ENCODE results near the gene REXO1. TPM values are rescaled to one million over a fixed set of nuclear protein-coding genes. Genes with fewer than 3 reads are reported as not detected.

Gene REXO1
- total and polyA plus RNA-seq, 9 of the 15 experiments (the other 6 are each of a cell fraction or from before 2014, with no cell fraction given): 0.04 to 63.3 (median 15.8) TPM

- TF ChIP-seq KDM4B (IDR thresholded peaks at IDR 0.05; ENCODE audit: borderline replicate concordance in 2 of 2, low read depth in 1 of 2): peak in 1 of 2 experiments; percentile 79; a peak in 1 of 4 replicates
- TF ChIP-seq ZNF740 (CRISPR knock-in tag; IDR thresholded peaks at IDR 0.05): peak; percentile 94
- peak in 1 of 2 experiments; percentile 63; a peak in 1 of 4 replicates for TF ChIP-seq ZNF740 (tag; IDR thresholded peaks at IDR 0.05)
- peak; percentile 23; the same call in 1 of the 2 replicates for TF ChIP-seq CTBP1 (IDR thresholded peaks at IDR 0.05; ENCODE audit: borderline replicate concordance)
- TF ChIP-seq, protein P1, sequence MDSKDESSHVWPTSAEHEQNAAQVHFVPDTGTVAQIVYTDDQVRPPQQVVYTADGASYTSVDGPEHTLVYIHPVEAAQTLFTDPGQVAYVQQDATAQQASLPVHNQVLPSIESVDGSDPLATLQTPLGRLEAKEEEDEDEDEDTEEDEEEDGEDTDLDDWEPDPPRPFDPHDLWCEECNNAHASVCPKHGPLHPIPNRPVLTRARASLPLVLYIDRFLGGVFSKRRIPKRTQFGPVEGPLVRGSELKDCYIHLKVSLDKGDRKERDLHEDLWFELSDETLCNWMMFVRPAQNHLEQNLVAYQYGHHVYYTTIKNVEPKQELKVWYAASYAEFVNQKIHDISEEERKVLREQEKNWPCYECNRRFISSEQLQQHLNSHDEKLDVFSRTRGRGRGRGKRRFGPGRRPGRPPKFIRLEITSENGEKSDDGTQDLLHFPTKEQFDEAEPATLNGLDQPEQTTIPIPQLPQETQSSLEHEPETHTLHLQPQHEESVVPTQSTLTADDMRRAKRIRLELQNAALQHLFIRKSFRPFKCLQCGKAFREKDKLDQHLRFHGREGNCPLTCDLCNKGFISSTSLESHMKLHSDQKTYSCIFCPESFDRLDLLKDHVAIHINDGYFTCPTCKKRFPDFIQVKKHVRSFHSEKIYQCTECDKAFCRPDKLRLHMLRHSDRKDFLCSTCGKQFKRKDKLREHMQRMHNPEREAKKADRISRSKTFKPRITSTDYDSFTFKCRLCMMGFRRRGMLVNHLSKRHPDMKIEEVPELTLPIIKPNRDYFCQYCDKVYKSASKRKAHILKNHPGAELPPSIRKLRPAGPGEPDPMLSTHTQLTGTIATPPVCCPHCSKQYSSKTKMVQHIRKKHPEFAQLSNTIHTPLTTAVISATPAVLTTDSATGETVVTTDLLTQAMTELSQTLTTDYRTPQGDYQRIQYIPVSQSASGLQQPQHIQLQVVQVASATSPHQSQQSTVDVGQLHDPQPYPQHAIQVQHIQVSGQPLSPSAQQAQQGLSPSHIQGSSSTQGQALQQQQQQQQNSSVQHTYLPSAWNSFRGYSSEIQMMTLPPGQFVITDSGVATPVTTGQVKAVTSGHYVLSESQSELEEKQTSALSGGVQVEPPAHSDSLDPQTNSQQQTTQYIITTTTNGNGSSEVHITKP (IDR thresholded peaks at IDR 0.05; ENCODE audit: partially characterized antibody): peak; percentile 74
- TF ChIP-seq, protein P2, sequence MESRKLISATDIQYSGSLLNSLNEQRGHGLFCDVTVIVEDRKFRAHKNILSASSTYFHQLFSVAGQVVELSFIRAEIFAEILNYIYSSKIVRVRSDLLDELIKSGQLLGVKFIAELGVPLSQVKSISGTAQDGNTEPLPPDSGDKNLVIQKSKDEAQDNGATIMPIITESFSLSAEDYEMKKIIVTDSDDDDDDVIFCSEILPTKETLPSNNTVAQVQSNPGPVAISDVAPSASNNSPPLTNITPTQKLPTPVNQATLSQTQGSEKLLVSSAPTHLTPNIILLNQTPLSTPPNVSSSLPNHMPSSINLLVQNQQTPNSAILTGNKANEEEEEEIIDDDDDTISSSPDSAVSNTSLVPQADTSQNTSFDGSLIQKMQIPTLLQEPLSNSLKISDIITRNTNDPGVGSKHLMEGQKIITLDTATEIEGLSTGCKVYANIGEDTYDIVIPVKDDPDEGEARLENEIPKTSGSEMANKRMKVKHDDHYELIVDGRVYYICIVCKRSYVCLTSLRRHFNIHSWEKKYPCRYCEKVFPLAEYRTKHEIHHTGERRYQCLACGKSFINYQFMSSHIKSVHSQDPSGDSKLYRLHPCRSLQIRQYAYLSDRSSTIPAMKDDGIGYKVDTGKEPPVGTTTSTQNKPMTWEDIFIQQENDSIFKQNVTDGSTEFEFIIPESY (CRISPR knock-in tag; IDR thresholded peaks at IDR 0.05): peak; percentile 96
- TF ChIP-seq, protein P3, sequence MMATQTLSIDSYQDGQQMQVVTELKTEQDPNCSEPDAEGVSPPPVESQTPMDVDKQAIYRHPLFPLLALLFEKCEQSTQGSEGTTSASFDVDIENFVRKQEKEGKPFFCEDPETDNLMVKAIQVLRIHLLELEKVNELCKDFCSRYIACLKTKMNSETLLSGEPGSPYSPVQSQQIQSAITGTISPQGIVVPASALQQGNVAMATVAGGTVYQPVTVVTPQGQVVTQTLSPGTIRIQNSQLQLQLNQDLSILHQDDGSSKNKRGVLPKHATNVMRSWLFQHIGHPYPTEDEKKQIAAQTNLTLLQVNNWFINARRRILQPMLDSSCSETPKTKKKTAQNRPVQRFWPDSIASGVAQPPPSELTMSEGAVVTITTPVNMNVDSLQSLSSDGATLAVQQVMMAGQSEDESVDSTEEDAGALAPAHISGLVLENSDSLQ (IDR thresholded peaks at IDR 0.05): peak; percentile 54
- TF ChIP-seq MTA1 (IDR thresholded peaks at IDR 0.05; ENCODE audit: borderline replicate concordance): 0 out of 2 replicates have a peak, but pooled peaks have one; percentile 41
- TF ChIP-seq PHF8 (IDR thresholded peaks at IDR 0.05; ENCODE audit: borderline replicate concordance, low read length): peak; percentile 9; the same call in 1 of the 2 replicates
- TF ChIP-seq POLR2AphosphoS5 (IDR thresholded peaks at IDR 0.05; ENCODE audit: control insufficient read depth, insufficient read depth, low read depth, low read length): peak; percentile 54; the same call in 1 of the 2 replicates
- TF ChIP-seq MLLT1 (IDR thresholded peaks at IDR 0.05): peak in 1 of 2 experiments; percentile 85; a peak in 2 of 4 replicates
- TF ChIP-seq RBFOX2 (IDR thresholded peaks at IDR 0.05; ENCODE audit: low read depth, low read length): peak; percentile 67
- peak; percentile 86; the same call in 1 of the 2 replicates for TF ChIP-seq ZBTB7A (IDR thresholded peaks at IDR 0.05; ENCODE audit: borderline replicate concordance, control insufficient read depth, low read depth, low read length)
- TF ChIP-seq CREM (IDR thresholded peaks at IDR 0.05; ENCODE audit: low read depth): peak; percentile 96
- TF ChIP-seq C11orf30 (IDR thresholded peaks at IDR 0.05; ENCODE audit: low read depth): peak; percentile 13; the same call in 1 of the 2 replicates
Observed at GRCh38 chr19:1885398-1886119, 37.3 kb upstream of the REXO1 start, which contains the start of gene ABHD17A (continued).

Measured in K562 (cell line).